ENCODE measurements around the gene PCNX2.

- TF ChIP-seq SIN3A (IDR thresholded peaks at IDR 0.05; ENCODE audit: low read depth) = no peak
- TF ChIP-seq, protein P1, sequence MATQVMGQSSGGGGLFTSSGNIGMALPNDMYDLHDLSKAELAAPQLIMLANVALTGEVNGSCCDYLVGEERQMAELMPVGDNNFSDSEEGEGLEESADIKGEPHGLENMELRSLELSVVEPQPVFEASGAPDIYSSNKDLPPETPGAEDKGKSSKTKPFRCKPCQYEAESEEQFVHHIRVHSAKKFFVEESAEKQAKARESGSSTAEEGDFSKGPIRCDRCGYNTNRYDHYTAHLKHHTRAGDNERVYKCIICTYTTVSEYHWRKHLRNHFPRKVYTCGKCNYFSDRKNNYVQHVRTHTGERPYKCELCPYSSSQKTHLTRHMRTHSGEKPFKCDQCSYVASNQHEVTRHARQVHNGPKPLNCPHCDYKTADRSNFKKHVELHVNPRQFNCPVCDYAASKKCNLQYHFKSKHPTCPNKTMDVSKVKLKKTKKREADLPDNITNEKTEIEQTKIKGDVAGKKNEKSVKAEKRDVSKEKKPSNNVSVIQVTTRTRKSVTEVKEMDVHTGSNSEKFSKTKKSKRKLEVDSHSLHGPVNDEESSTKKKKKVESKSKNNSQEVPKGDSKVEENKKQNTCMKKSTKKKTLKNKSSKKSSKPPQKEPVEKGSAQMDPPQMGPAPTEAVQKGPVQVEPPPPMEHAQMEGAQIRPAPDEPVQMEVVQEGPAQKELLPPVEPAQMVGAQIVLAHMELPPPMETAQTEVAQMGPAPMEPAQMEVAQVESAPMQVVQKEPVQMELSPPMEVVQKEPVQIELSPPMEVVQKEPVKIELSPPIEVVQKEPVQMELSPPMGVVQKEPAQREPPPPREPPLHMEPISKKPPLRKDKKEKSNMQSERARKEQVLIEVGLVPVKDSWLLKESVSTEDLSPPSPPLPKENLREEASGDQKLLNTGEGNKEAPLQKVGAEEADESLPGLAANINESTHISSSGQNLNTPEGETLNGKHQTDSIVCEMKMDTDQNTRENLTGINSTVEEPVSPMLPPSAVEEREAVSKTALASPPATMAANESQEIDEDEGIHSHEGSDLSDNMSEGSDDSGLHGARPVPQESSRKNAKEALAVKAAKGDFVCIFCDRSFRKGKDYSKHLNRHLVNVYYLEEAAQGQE (IDR thresholded peaks at IDR 0.05; ENCODE audit: low read depth) = no peak
- TF ChIP-seq, protein P2, sequence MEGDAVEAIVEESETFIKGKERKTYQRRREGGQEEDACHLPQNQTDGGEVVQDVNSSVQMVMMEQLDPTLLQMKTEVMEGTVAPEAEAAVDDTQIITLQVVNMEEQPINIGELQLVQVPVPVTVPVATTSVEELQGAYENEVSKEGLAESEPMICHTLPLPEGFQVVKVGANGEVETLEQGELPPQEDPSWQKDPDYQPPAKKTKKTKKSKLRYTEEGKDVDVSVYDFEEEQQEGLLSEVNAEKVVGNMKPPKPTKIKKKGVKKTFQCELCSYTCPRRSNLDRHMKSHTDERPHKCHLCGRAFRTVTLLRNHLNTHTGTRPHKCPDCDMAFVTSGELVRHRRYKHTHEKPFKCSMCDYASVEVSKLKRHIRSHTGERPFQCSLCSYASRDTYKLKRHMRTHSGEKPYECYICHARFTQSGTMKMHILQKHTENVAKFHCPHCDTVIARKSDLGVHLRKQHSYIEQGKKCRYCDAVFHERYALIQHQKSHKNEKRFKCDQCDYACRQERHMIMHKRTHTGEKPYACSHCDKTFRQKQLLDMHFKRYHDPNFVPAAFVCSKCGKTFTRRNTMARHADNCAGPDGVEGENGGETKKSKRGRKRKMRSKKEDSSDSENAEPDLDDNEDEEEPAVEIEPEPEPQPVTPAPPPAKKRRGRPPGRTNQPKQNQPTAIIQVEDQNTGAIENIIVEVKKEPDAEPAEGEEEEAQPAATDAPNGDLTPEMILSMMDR (IDR thresholded peaks at IDR 0.05 in 2 of 3, conservative IDR thresholded peaks at IDR 0.05 in 1 of 3; ENCODE audit: borderline replicate concordance in 1 of 3, insufficient read depth in 1 of 3, low read depth in 2 of 3, low read length in 2 of 3) = no peak
- no peak for TF ChIP-seq POLR2AphosphoS5 (IDR thresholded peaks at IDR 0.05; ENCODE audit: low read depth, low read length)
- no peak for TF ChIP-seq ZNF274 (IDR thresholded peaks at IDR 0.05; ENCODE audit: low read depth, low read length)
- no peak for TF ChIP-seq EGR1 (IDR thresholded peaks at IDR 0.05; ENCODE audit: low read depth)
- TF ChIP-seq EZH2 (IDR thresholded peaks at IDR 0.05) = no peak
- TF ChIP-seq ZFX (IDR thresholded peaks at IDR 0.05) = no peak
- TF ChIP-seq RAD21 (IDR thresholded peaks at IDR 0.05; ENCODE audit: low read depth) = no peak
- TF ChIP-seq MAX (IDR thresholded peaks at IDR 0.05) = no peak
- TF ChIP-seq POLR2A (IDR thresholded peaks at IDR 0.05; ENCODE audit: borderline replicate concordance, extremely low read depth, insufficient read depth, insufficient read length) = no peak
- no peak for TF ChIP-seq JUND (IDR thresholded peaks at IDR 0.05)
Observed at GRCh38 chr1:233006108-233006507, 289.4 kb downstream of the PCNX2 start.

All from HCT116 (cell line).